Fibroblast of gingiva (primary cell): ENCODE data around the gene SNAI1.
A peak's percentile ranks its signal among the peaks of the same experiment; 100 is the strongest.
"Not testable (repeated sequence)": the region's sequence is repeated elsewhere in the genome, so short reads cannot be mapped to it uniquely, and the experiment has no call there.

Experiments used
- DNase-seq: peaks from one replicate; pipeline ENCODE4 v3.0.0-alpha.2; 2011; ENCODE audit warnings: low read depth

The SNAI1 gene

GRCh38 chr20:49982346-49983122 lies at the start of gene SNAI1:
SNAI1 (plus strand) TSS chr20:49982980; CDS start chr20:49983060, 80 bp downstream.
- DNase-seq, result peak; percentile 77

GRCh38 chr20:49935746-49936152 lies 47.0 kb upstream of the SNAI1 start:
- DNase-seq, result no peak

- peak; percentile 84 for DNase-seq
Observed at GRCh38 chr20:49936153-49937026, 46.4 kb upstream of the SNAI1 start, which contains the start of gene RNF114. RNF114 (plus strand) TSS chr20:49936397; CDS start chr20:49936413, 16 bp downstream.

GRCh38 chr20:49937027-49937929 lies 45.5 kb upstream of the SNAI1 start:
- DNase-seq, result no peak

- peak; percentile 69 for DNase-seq
Observed at GRCh38 chr20:49938173-49939163, 44.3 kb upstream of the SNAI1 start.

- no peak for DNase-seq
Observed at GRCh38 chr20:49941456-49941855, 41.3 kb upstream of the SNAI1 start.

- no peak for DNase-seq
Observed at GRCh38 chr20:49942303-49942702, 40.5 kb upstream of the SNAI1 start.

- DNase-seq, result no peak
Observed at GRCh38 chr20:49942942-49943341, 39.8 kb upstream of the SNAI1 start.

GRCh38 chr20:49945306-49945700 lies 37.5 kb upstream of the SNAI1 start:
- no peak for DNase-seq

- no peak for DNase-seq
Observed at GRCh38 chr20:49945701-49946477, 36.9 kb upstream of the SNAI1 start.

- no peak for DNase-seq
Observed at GRCh38 chr20:49948178-49948577, 34.6 kb upstream of the SNAI1 start.

- peak; percentile 86 for DNase-seq
Observed at GRCh38 chr20:49948809-49949507, 33.8 kb upstream of the SNAI1 start.

GRCh38 chr20:49951151-49951550 lies 31.6 kb upstream of the SNAI1 start:
- DNase-seq, result peak; percentile 80

GRCh38 chr20:49955167-49955566 lies 27.6 kb upstream of the SNAI1 start:
- DNase-seq, result no peak

GRCh38 chr20:49955830-49956396 lies 26.9 kb upstream of the SNAI1 start:
- DNase-seq, result peak; percentile 20

GRCh38 chr20:49956689-49957088 lies 26.1 kb upstream of the SNAI1 start:
- no peak for DNase-seq

GRCh38 chr20:49957089-49957938 lies 25.5 kb upstream of the SNAI1 start:
- DNase-seq, result not testable (repeated sequence)

GRCh38 chr20:49961413-49961812 lies 21.4 kb upstream of the SNAI1 start:
- DNase-seq, result no peak
